Keratinocyte (primary cell): ENCODE results near the gene SFSWAP. TPM values are rescaled to one million over a fixed set of nuclear protein-coding genes. Genes with fewer than 3 reads are reported as not detected.

ENCODE experiments used
- DNase-seq: peaks from one replicate; pipeline ENCODE4 v3.0.0-alpha.2; 2011; ENCODE audit warnings: low read depth, missing footprints, low spot score
- FAIRE-seq: peaks from 2 replicates; lab custom pipeline; 2011; peaks lifted over from hg19 to GRCh38; lab: Jason Lieb, UNC
- H2AFZ ChIP-seq: 2 replicates; pipeline ENCODE4 v1.6.0; 2012; ENCODE audit warnings: low read length, control low read depth, inconsistent platforms; ENCODE audit not compliant: control insufficient read depth
- H3K27ac ChIP-seq: 2 replicates; pipeline ENCODE4 v1.5.1; 2011; ENCODE audit warnings: low read length; ENCODE audit not compliant: control insufficient read depth, insufficient read depth
- H3K27me3 ChIP-seq: 3 replicates; pipeline ENCODE4 v1.6.0; 2011; ENCODE audit warnings: low read length; ENCODE audit not compliant: control insufficient read depth, insufficient read depth; ENCODE audit errors: extremely low read depth
- H3K36me3 ChIP-seq, 2 experiments: 2 replicates in 1 of 2; 3 replicates in 1 of 2; pipeline ENCODE4 v1.5.1; 2011; ENCODE audit warnings: low read length in 2 of 2, mild to moderate bottlenecking in 1 of 2; ENCODE audit not compliant: control insufficient read depth in 2 of 2, insufficient read depth in 2 of 2; ENCODE audit errors: extremely low read depth in 1 of 2
- H3K4me1 ChIP-seq: 3 replicates; pipeline ENCODE4 v1.5.1; 2011; ENCODE audit warnings: low read length; ENCODE audit not compliant: control insufficient read depth, insufficient read depth; ENCODE audit errors: extremely low read depth
- H3K4me2 ChIP-seq: 3 replicates; pipeline ENCODE4 v1.6.0; 2011; ENCODE audit warnings: low read depth, low read length; ENCODE audit not compliant: control insufficient read depth, insufficient read depth; ENCODE audit errors: extremely low read depth
- H3K4me3 ChIP-seq, 3 experiments: fragments of 200-600 bp in 1 of 3; sonication (generic) in 1 of 3; 2 replicates in 2 of 3; 3 replicates in 1 of 3; pipeline ENCODE4 v1.5.1; 2011 to 2016; ENCODE audit warnings: low read length in 3 of 3, mild to moderate bottlenecking in 3 of 3, control low read depth in 2 of 3, inconsistent platforms in 1 of 3, low read depth in 1 of 3, mixed read lengths in 1 of 3, mixed run types in 1 of 3, moderate library complexity in 1 of 3; ENCODE audit not compliant: control insufficient read depth in 2 of 3, insufficient read depth in 2 of 3; ENCODE audit errors: extremely low read depth in 1 of 3
- H3K79me2 ChIP-seq: 2 replicates; pipeline ENCODE4 v1.6.0; 2012; ENCODE audit warnings: low read length; ENCODE audit not compliant: control insufficient read depth, insufficient read depth
- H3K9ac ChIP-seq: 3 replicates; pipeline ENCODE4 v1.6.0; 2011; ENCODE audit warnings: low read length; ENCODE audit not compliant: control insufficient read depth, insufficient read depth; ENCODE audit errors: extremely low read depth
- H3K9me1 ChIP-seq: 3 replicates; pipeline ENCODE4 v1.6.0; 2011; ENCODE audit warnings: low read length; ENCODE audit not compliant: control insufficient read depth, insufficient read depth; ENCODE audit errors: extremely low read depth
- H3K9me3 ChIP-seq: 2 replicates; pipeline ENCODE4 v1.5.1; 2012; ENCODE audit warnings: low read depth, low read length; ENCODE audit not compliant: control insufficient read depth
- H4K20me1 ChIP-seq: 3 replicates; pipeline ENCODE4 v1.6.0; 2011; ENCODE audit warnings: low read length; ENCODE audit not compliant: control insufficient read depth, insufficient read depth; ENCODE audit errors: extremely low read depth
- EZH2 ChIP-seq: IDR thresholded peaks from one replicate; pipeline ENCODE4 v1.6.1; 2012; ENCODE audit warnings: inconsistent platforms, mild to moderate bottlenecking, low read length, moderate library complexity
- dilution Hi-C: fragments of 300-500 bp; cut with MboI; formaldehyde crosslinking; loops from one replicate; pipeline ENCODE4 v1.7.0; 2020; ENCODE audit warnings: low sequenced_read_pairs; ENCODE audit not compliant: extremely low pct_ligation_motif_present
- polyA plus RNA-seq, 5 experiments: library from polyadenylated mRNA; depleted of rRNA in 3 of 5; stranded (reverse) in 3 of 5; stranded (forward) in 1 of 5; unstranded in 1 of 5; fragments of >200 nt; gene quantifications; 1 replicate in 1 of 5; 2 replicates in 3 of 5; 3 replicates in 1 of 5; pipeline versions ENCODE4 v1.2.1 to v1.2.3, GENCODE V29; 2011 to 2012; ENCODE audit warnings: missing spikeins in 2 of 5, low read depth in 1 of 5, low replicate concordance in 1 of 5
- TF ChIP-seq, protein P1 (sequence below), 3 experiments: IDR thresholded peaks in 1 of 3; conservative IDR thresholded peaks in 1 of 3; optimal IDR thresholded peaks in 1 of 3; 2 replicates in 2 of 3; 3 replicates in 1 of 3; pipeline versions ENCODE3 to v1.5.1; 2011; ENCODE audit warnings: low read length in 3 of 3, mild to moderate bottlenecking in 3 of 3, moderate library complexity in 2 of 3, control low read depth in 1 of 3, inconsistent platforms in 1 of 3; ENCODE audit not compliant: insufficient read depth in 2 of 3; ENCODE audit errors: extremely low read depth in 1 of 3

The SFSWAP gene
- polyA plus RNA-seq, 1 donor (not counting 4 experiments of a cell fraction or from before 2014, with no cell fraction given): 13.1 TPM

- no peaks in the 10 kb centered on the region for H3K27me3 ChIP-seq
- no peaks in the 10 kb centered on the region for H4K20me1 ChIP-seq
- H3K27ac ChIP-seq: no peak overlapping the region
- H3K36me3 ChIP-seq: no peaks in the 10 kb centered on the region
- TF ChIP-seq, protein P1, sequence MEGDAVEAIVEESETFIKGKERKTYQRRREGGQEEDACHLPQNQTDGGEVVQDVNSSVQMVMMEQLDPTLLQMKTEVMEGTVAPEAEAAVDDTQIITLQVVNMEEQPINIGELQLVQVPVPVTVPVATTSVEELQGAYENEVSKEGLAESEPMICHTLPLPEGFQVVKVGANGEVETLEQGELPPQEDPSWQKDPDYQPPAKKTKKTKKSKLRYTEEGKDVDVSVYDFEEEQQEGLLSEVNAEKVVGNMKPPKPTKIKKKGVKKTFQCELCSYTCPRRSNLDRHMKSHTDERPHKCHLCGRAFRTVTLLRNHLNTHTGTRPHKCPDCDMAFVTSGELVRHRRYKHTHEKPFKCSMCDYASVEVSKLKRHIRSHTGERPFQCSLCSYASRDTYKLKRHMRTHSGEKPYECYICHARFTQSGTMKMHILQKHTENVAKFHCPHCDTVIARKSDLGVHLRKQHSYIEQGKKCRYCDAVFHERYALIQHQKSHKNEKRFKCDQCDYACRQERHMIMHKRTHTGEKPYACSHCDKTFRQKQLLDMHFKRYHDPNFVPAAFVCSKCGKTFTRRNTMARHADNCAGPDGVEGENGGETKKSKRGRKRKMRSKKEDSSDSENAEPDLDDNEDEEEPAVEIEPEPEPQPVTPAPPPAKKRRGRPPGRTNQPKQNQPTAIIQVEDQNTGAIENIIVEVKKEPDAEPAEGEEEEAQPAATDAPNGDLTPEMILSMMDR (optimal IDR thresholded peaks at IDR 0.05 in 1 of 3, IDR thresholded peaks at IDR 0.05 in 1 of 3, conservative IDR thresholded peaks at IDR 0.05 in 1 of 3; ENCODE audit: extremely low read depth in 1 of 3, insufficient read depth in 2 of 3, low read length in 3 of 3): no peak
- TF ChIP-seq EZH2: no peak
- no peak for FAIRE-seq
- no peaks in the 10 kb centered on the region for H3K9me1 ChIP-seq
- H3K79me2 ChIP-seq: no peaks in the 10 kb centered on the region
- no peak overlapping the region for H3K4me3 ChIP-seq
- H3K9me3 ChIP-seq: no peaks in the 10 kb centered on the region
- H3K9ac ChIP-seq: no peak overlapping the region
- dilution Hi-C loops: no loop called here
- H3K4me2 ChIP-seq: no peak overlapping the region
- no peak overlapping the region for H2AFZ ChIP-seq
- no peaks in the 10 kb centered on the region for H3K4me1 ChIP-seq
- no peak for DNase-seq
These were observed 36.5 kb upstream of the SFSWAP start for GRCh38 chr12:131674373-131674772.

DNA sequence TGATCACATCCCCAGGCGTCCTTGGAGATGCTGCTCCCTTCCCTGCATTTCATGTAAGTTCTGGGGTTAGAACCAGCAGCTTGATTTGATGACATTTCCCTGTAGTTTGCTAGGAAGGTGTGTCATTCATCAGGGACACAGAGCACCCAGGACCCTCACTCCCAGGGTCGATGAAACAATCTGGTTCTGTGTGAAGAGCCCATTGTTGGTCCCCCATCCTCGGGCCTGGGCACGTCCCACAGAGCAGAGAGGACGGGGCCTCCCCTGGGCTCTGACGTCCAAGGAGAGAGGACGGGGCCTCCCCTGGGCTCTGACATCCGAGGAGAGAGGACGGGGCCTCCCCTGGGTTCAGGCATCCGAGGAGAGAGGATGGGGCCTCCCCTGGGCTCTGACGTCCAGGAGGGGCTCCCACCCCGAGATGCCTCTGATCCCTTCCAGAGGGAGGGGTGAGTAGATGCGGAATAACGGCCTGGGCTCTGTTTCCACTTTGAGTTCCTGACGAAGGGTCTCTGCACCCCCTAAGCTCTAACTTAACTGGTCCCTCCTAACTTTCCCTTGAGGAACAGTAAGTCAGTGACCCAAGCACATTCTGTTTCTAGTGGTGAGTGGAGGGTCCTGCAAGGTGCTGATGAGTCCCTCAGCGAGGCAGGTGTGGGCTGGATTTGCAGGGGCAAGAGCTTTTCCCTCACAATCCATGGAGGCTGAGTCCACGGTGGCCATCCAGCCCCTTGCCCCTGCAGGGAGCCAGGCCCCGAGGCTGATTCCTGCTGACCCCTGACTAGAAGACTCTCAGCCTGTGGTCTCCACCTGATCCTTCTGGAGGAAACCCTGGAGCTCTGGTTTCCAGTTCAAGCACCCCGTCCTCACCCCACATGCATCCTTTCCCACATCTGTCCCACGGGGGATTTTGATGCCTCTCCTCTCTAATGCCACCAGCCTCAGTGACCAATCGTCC, 35.5 kb upstream of the SFSWAP start:
- Histone ChIP-seq H3K9ac (no peak overlapping the region), H3K4me3 (no peak overlapping the region), H4K20me1 (no peaks in the 10 kb centered on the region), H3K9me3 (no peaks in the 10 kb centered on the region), H3K36me3 (no peaks in the 10 kb centered on the region), H3K4me2 (no peak overlapping the region), H3K27ac (no peak overlapping the region), H3K9me1 (no peaks in the 10 kb centered on the region), H3K4me1 (no peaks in the 10 kb centered on the region), H2AFZ (no peak overlapping the region), H3K79me2 (no peaks in the 10 kb centered on the region), H3K27me3 (no peaks in the 10 kb centered on the region)
- no peak for DNase-seq
- no peak for FAIRE-seq
- TF ChIP-seq, protein P1 (optimal IDR thresholded peaks at IDR 0.05 in 1 of 3, IDR thresholded peaks at IDR 0.05 in 1 of 3, conservative IDR thresholded peaks at IDR 0.05 in 1 of 3; ENCODE audit: extremely low read depth in 1 of 3, insufficient read depth in 2 of 3, low read length in 3 of 3): no peak
- TF ChIP-seq EZH2: no peak
- dilution Hi-C loops: no loop called here
